Stimulated activated CD8-positive, alpha-beta memory T cell treated with anti-CD3 and anti-CD28 coated beads, Interleukin-12 subunit alpha, Interleukin-12 subunit beta, amount 100 ng/mL, for 4 hours (primary cell): Measurements from ENCODE around the gene CCDC188.

Source experiments
- DNase-seq: peaks from one replicate; pipeline ENCODE4 v3.0.0-alpha.2; 2020; ENCODE audit warnings: low read depth

The CCDC188 gene

GRCh38 chr22:20105456-20106204, 45.2 kb downstream of the CCDC188 start:
- no peak for DNase-seq

- no peak for DNase-seq
Observed at GRCh38 chr22:20102203-20102780, 48.6 kb downstream of the CCDC188 start.

GRCh38 chr22:20101638-20102037, 49.2 kb downstream of the CCDC188 start:
- no peak for DNase-seq

GRCh38 chr22:20099099-20099711, 51.6 kb downstream of the CCDC188 start:
- no peak for DNase-seq
